Stimulated activated CD8-positive, alpha-beta memory T cell treated with anti-CD3 and anti-CD28 coated beads, Interleukin-4, amount 100 ng/mL, for 4 hours (primary cell): Measurements from ENCODE around the gene CLCA4.

Source experiments
- DNase-seq, 2 donors: peaks; one replicate each; pipeline ENCODE4 v3.0.0-alpha.2; 2020; ENCODE audit warnings: low read depth in 2 of 2, low spot score in 1 of 2

Gene CLCA4

GRCh38 chr1:86523670-86524354 lies 23.1 kb upstream of the CLCA4 start:
- DNase-seq: no peak

- DNase-seq: no peak
These were observed 19.6 kb upstream of the CLCA4 start for GRCh38 chr1:86527306-86527705.

DNA sequence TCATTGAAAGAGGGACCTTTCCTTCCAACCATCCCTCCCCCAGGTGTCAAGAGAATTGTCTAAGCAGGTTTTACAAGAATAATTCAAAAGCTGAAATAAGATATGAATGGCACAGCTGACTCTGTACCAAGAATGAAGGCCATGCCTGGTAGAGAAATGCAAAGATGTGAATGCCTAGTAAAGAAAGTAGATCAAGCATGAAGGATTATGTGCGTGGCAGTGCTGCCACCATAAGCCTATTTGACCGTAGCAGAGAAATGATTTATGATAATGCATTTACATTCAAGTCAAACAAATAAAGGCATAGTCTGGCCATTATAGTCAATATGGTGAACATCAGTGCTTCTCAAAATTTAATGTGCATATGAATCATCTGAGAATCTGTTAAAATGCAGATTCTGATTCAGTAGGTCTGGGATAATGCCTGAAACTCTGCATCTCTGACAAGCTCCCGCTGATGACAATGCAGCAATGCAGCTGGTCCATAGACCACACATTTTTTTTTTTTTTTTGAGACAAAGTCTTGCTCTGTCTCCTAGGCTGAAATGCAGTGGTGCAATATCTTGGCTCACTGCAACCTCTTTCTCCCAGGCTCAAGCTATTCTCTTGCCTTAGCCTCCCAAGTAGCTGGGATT lies 16.6 kb upstream of the CLCA4 start:
- no peak for DNase-seq

- no peak for DNase-seq
These were observed 8.8 kb upstream of the CLCA4 start for GRCh38 chr1:86537928-86538695.

DNA sequence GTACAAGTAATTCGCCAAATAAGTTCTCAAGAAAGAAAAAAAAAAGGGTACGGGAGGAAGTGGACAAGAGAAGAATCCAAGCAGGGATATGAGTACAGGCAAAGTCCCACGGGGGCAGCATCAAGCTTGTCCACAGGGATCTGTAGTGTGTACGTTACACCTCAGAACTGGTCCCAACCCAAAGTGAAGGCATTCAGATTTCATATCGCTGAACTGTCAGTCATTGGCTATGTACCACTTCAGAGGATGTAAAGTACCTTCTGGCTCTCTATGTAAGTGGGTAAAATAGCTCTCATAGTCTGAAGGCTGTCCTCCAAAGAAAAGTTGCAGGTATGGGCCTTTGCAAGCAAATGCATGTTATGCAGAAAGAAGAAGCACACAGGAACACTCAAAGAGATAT lies 8.1 kb upstream of the CLCA4 start:
- DNase-seq: no peak

- no peak for DNase-seq
These were observed 5.0 kb upstream of the CLCA4 start for GRCh38 chr1:86541859-86542258.

GRCh38 chr1:86542631-86543030 lies 4.2 kb upstream of the CLCA4 start:
- no peak for DNase-seq

DNA sequence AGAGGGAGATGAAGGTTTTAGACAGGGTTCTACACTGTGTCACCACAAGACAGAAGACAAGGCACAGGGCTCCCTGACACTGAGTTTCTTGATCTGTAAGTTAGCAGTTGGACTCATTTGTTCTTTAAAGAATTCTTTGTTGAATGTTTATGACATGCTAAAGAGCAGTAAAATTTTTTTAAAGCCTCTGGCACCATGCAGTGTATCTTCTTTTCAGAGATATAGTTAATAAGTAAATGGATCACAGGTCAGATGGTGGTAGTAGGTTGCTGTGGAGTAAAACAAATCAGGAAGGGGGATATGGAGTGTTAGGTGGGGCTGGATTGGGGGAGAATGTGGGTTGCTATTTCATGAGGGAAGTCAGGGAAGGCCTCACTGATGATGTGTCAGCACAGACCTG lies 2.0 kb downstream of the CLCA4 start:
- no peak for DNase-seq

DNA sequence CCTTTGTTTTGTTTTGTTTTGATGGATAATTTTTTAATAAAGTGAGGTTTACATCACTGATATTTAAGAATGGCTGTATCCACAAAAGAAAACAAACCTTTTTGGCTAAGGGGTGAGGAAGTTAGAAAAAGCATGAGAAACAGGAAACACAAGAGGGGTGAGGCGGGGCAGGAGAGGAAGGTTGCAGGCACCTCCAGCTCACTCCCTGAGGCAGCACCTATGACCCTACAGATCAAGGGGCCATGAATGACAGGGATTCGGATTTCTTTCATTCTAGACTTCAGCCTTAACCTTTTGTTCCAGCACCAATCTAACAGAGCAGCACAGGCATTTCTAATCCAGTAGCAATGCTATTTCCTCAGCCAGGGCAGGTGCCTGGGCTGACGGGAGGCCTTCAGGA lies 4.4 kb downstream of the CLCA4 start:
- DNase-seq: no peak

- no peak for DNase-seq
These were observed 5.5 kb downstream of the CLCA4 start for GRCh38 chr1:86552376-86552775.

- no peak for DNase-seq
These were observed 10.9 kb downstream of the CLCA4 start for GRCh38 chr1:86557739-86558138.

DNA sequence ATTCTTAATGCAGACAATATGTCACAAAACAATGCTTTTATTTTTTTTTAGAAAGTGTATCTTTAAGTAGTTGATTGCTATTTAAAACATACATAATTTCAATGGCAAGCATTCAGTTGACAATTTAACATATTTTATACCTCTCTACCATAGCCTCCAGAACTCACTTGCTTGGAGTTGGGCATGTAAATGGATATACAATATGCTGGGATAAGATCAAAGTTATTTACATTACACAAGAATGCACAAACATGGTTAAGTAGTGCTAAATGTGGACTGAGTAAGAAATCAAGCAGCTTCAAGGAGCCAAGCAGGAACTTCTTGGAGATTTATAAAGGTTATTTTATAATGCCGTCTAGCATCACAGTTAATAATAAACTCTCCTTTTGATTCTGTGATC lies 17.0 kb downstream of the CLCA4 start:
- no peak for DNase-seq

- DNase-seq: no peak
These were observed 20.5 kb downstream of the CLCA4 start for GRCh38 chr1:86567341-86567740.

DNA sequence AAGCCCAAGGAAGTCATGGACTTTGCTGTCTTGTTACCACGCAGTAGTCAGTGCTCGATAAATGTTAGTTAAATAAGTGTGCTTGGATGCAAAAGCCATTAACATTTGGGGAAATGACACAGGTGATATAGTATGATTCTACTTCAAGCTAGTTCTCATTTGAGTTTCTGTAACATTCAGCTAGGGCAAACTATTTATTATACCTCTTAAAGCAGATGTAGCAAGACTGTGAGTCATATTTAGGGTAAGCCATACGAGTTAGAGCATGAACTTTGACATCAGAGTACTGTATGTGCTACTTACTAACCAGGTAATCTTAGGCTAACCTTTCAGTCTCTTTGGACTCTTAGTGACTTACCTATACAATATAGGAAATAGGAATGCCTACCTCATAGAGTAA lies 21.0 kb downstream of the CLCA4 start:
- no peak for DNase-seq

- no peak for DNase-seq
These were observed 27.0 kb downstream of the CLCA4 start for GRCh38 chr1:86573763-86574484.

DNA sequence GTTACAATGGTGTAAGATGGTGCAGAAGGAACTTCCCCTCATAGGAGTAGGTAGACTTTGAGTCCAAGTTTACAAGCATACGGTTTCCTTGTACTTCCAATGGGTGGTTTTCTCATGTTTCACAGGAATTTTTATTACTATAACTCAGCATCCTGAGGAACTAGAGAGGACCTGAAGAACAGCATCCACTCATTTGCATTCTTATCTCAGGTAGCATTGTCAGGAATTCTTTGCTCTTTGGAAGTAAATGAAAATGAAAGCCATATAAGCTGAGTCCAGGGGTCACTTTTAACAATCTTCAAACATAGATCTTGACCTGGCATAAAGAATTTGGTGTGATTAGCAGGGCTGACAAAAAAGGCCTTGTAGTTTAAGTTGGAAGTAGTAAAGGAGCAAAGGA lies 34.4 kb downstream of the CLCA4 start:
- no peak for DNase-seq

DNA sequence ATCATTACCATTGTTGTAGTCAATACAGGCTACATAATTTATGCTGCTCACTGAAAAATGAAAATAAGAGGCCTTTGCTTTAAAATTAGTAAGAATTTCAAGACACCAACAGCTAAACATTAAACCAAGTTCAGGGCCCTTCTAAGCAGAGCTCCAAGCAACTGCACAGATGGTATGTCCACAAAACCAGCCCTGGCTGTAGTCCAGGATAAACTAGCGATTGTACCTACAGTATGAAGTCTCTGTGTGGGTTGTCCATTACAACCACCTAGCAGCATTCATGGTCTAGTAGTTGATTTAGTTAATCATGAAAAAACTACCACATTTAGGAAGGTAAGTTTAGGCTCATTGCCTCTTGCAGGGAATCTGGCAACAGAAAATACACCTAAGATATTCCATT lies 35.3 kb downstream of the CLCA4 start:
- DNase-seq: no peak

GRCh38 chr1:86583032-86583431 lies 36.2 kb downstream of the CLCA4 start:
- no peak for DNase-seq

DNA sequence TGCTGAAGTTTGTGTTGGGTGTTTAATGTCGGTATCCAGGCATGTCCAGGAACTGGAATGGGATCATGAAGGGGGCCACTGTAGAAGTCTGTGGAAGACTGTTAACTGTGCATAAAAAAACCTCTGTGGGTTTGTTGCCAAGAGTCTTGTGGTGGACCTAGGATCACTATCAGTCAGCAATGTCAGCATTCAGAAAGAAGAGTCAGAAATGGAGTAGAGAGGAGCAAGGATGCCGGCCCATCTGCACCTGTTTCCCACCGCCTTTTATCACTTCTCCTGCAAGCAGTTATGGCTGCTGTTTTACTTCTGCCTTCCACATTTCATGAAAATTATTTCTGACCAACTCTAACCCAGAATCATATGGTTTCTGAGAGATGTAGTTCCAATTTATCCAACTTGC lies 36.7 kb downstream of the CLCA4 start:
- DNase-seq: no peak

GRCh38 chr1:86594284-86594770 lies 47.4 kb downstream of the CLCA4 start:
- DNase-seq: no peak

- DNase-seq: no peak
These were observed 49.3 kb downstream of the CLCA4 start for GRCh38 chr1:86596224-86596623.
